ENCODE measurements around the gene LRRC36.

Gene LRRC36

GRCh38 chr16:67386861-67387455, 60.3 kb downstream of the LRRC36 start:
- Histone ChIP-seq H2AFZ (ENCODE audit: low read length) (no peak overlapping the region), H3K4me3 (ENCODE audit: low read length) (no peak overlapping the region), H3K9me3 (replicated peaks; ENCODE audit: insufficient read depth, low read length) (no peaks in the 10 kb centered on the region), H3K27me3 (replicated peaks; ENCODE audit: insufficient read depth, low read length) (peaks cover 4% of the 10 kb centered on the region), H3K9ac (ENCODE audit: low read length) (no peak overlapping the region), H3F3A (ENCODE audit: insufficient read depth, low read length) (no peaks in the 10 kb centered on the region), H3K27ac (ENCODE audit: low read length) (no peak overlapping the region), H3K79me2 (ENCODE audit: low read length) (no peaks in the 10 kb centered on the region), H3K36me3 (replicated peaks; ENCODE audit: insufficient read depth, low read length) (no peaks in the 10 kb centered on the region), H3K4me2 (ENCODE audit: low read depth, low read length) (no peak overlapping the region), H3K9me2 (replicated peaks; ENCODE audit: insufficient read depth, low read length) (no peaks in the 10 kb centered on the region), H4K20me1 (ENCODE audit: insufficient read depth, low read length) (no peaks in the 10 kb centered on the region), H3K4me1 (ENCODE audit: low read length) (no peaks in the 10 kb centered on the region)
- DNase-seq, result no peak
- TF ChIP-seq, protein P1, sequence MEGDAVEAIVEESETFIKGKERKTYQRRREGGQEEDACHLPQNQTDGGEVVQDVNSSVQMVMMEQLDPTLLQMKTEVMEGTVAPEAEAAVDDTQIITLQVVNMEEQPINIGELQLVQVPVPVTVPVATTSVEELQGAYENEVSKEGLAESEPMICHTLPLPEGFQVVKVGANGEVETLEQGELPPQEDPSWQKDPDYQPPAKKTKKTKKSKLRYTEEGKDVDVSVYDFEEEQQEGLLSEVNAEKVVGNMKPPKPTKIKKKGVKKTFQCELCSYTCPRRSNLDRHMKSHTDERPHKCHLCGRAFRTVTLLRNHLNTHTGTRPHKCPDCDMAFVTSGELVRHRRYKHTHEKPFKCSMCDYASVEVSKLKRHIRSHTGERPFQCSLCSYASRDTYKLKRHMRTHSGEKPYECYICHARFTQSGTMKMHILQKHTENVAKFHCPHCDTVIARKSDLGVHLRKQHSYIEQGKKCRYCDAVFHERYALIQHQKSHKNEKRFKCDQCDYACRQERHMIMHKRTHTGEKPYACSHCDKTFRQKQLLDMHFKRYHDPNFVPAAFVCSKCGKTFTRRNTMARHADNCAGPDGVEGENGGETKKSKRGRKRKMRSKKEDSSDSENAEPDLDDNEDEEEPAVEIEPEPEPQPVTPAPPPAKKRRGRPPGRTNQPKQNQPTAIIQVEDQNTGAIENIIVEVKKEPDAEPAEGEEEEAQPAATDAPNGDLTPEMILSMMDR (IDR thresholded peaks at IDR 0.05; ENCODE audit: low read length), result no peak
- TF ChIP-seq EZH2phosphoT487 (IDR thresholded peaks at IDR 0.05; ENCODE audit: low read length), result no peak
- no peak for TF ChIP-seq EZH2 (optimal IDR thresholded peaks at IDR 0.05; ENCODE audit: low read depth, low read length)

DNA sequence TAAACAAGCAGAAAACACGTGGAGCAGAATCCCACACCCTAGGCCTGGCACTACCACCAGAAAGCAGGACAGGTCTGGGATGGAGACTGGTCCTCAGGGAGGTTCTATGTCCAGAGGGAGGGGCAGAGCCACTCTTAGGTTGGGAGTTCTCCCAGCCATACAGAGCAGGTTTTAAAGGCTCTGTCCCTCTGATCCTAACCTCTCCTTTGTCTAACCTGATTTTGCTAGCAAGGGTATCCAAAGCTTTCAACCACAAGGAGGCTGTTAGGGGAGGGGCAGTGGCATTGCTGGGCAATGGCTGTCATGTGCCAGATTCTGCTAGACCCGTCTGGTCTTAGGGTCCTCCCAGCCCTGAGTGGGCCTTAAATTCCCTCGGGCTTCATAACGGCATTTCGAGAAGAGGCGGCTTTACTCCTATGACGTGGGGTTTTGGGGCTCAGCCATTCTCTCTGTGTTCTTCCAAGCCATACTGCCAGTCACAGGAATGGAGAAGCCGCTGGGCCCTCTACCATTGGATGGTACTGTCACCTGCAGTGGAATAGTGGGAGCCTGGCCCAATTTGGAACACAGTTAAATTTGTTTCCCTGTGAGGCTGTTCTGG, 61.0 kb downstream of the LRRC36 start:
- no peaks in the 10 kb centered on the region for H3K9me2 ChIP-seq (replicated peaks; ENCODE audit: insufficient read depth, low read length)
- H3K9me3 ChIP-seq (replicated peaks; ENCODE audit: insufficient read depth, low read length), result no peaks in the 10 kb centered on the region
- no peaks in the 10 kb centered on the region for H3K79me2 ChIP-seq (ENCODE audit: low read length)
- H3K36me3 ChIP-seq (replicated peaks; ENCODE audit: insufficient read depth, low read length), result no peaks in the 10 kb centered on the region
- TF ChIP-seq, protein P1 (IDR thresholded peaks at IDR 0.05; ENCODE audit: low read length), result no peak
- TF ChIP-seq EZH2 (optimal IDR thresholded peaks at IDR 0.05; ENCODE audit: low read depth, low read length), result no peak
- TF ChIP-seq EZH2phosphoT487 (IDR thresholded peaks at IDR 0.05; ENCODE audit: low read length), result no peak
- H3K9ac ChIP-seq (ENCODE audit: low read length), result no peak overlapping the region
- no peak for DNase-seq
- H3F3A ChIP-seq (ENCODE audit: insufficient read depth, low read length), result no peaks in the 10 kb centered on the region
- no peaks in the 10 kb centered on the region for H3K4me1 ChIP-seq (ENCODE audit: low read length)
- no peak overlapping the region for H2AFZ ChIP-seq (ENCODE audit: low read length)
- no peak overlapping the region for H3K4me3 ChIP-seq (ENCODE audit: low read length)
- H3K27me3 ChIP-seq (replicated peaks; ENCODE audit: insufficient read depth, low read length), result peaks cover 6% of the 10 kb centered on the region
- H3K4me2 ChIP-seq (ENCODE audit: low read depth, low read length), result no peak overlapping the region
- H4K20me1 ChIP-seq (ENCODE audit: insufficient read depth, low read length), result no peaks in the 10 kb centered on the region
- H3K27ac ChIP-seq (ENCODE audit: low read length), result no peak overlapping the region

DNA sequence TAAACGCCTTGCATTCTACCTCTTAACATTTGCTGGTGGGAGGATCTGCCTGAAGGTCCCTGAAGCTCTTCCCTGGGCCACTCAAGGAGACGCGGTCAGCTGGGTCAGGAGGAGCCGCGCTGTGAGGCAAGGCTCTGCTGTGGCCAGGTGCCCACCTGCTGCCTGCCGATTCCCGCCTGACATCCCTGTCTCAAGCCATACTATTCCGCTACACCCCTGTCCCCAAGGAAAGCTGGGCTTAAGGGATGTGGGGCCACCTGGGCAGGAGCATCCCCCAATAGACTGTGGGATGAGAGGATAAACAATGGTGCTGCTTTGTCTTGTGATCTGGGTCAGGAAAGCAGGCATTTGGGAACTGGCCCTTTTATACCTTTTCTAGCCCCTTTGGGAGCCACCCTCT, 61.6 kb downstream of the LRRC36 start:
- no peak for DNase-seq
- Histone ChIP-seq H2AFZ (ENCODE audit: low read length) (no peak overlapping the region), H3K4me3 (ENCODE audit: low read length) (no peak overlapping the region), H3K4me2 (ENCODE audit: low read depth, low read length) (no peak overlapping the region), H3K9me3 (replicated peaks; ENCODE audit: insufficient read depth, low read length) (no peaks in the 10 kb centered on the region), H3K36me3 (replicated peaks; ENCODE audit: insufficient read depth, low read length) (no peaks in the 10 kb centered on the region), H3K27ac (ENCODE audit: low read length) (no peak overlapping the region), H3K27me3 (replicated peaks; ENCODE audit: insufficient read depth, low read length) (peaks cover 12% of the 10 kb centered on the region), H3K4me1 (ENCODE audit: low read length) (no peaks in the 10 kb centered on the region), H4K20me1 (ENCODE audit: insufficient read depth, low read length) (no peaks in the 10 kb centered on the region), H3K79me2 (ENCODE audit: low read length) (no peaks in the 10 kb centered on the region), H3F3A (ENCODE audit: insufficient read depth, low read length) (no peaks in the 10 kb centered on the region), H3K9me2 (replicated peaks; ENCODE audit: insufficient read depth, low read length) (no peaks in the 10 kb centered on the region), H3K9ac (ENCODE audit: low read length) (no peak overlapping the region)
- TF ChIP-seq EZH2 (optimal IDR thresholded peaks at IDR 0.05; ENCODE audit: low read depth, low read length), result no peak

DNA sequence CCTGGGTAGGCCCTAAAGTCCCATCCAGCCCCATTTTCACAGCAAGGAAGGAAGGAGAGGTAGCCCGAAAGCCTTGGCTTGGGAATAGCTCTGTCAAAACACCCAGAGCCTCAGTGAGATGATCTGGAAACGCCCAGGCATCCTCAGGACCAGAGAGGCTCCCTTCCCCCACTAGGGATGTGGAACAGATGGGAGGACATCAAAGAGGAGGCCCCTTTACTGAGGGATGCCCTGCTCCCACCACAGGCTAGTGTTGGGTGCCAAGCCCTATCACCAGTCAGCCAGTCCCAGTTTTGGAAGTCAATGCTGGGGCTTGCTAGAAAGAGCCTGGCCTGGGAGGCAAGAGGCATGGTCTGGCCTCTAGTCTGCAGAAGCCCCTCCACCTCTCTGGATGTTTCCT, 62.0 kb downstream of the LRRC36 start:
- Histone ChIP-seq H2AFZ (ENCODE audit: low read length) (no peak overlapping the region), H3F3A (ENCODE audit: insufficient read depth, low read length) (no peaks in the 10 kb centered on the region), H3K9me2 (replicated peaks; ENCODE audit: insufficient read depth, low read length) (no peaks in the 10 kb centered on the region), H3K4me2 (ENCODE audit: low read depth, low read length) (no peak overlapping the region), H3K27me3 (replicated peaks; ENCODE audit: insufficient read depth, low read length) (peaks cover 16% of the 10 kb centered on the region), H3K36me3 (replicated peaks; ENCODE audit: insufficient read depth, low read length) (no peaks in the 10 kb centered on the region), H3K79me2 (ENCODE audit: low read length) (no peaks in the 10 kb centered on the region), H3K9ac (ENCODE audit: low read length) (no peak overlapping the region), H3K27ac (ENCODE audit: low read length) (no peak overlapping the region), H3K4me1 (ENCODE audit: low read length) (no peaks in the 10 kb centered on the region), H3K9me3 (replicated peaks; ENCODE audit: insufficient read depth, low read length) (no peaks in the 10 kb centered on the region), H3K4me3 (ENCODE audit: low read length) (no peak overlapping the region), H4K20me1 (ENCODE audit: insufficient read depth, low read length) (no peaks in the 10 kb centered on the region)
- TF ChIP-seq EZH2 (optimal IDR thresholded peaks at IDR 0.05; ENCODE audit: low read depth, low read length), result no peak
- no peak for DNase-seq
